ENCODE measurements around the gene MYRFL.
"Not testable (repeated sequence)": the region's sequence is repeated elsewhere in the genome, so short reads cannot be mapped to it uniquely, and the experiment has no call there.

The MYRFL gene

GRCh38 chr12:69986114-69986513 lies 161.1 kb downstream of the MYRFL start:
- DNase-seq (ENCODE audit: low spot score), result no peak
- FAIRE-seq, result no peak

- FAIRE-seq (peak; percentile 72), DNase-seq (ENCODE audit: low spot score) (peak; percentile 74)
These were observed 162.6 kb downstream of the MYRFL start for GRCh38 chr12:69987579-69988091.

- FAIRE-seq (no peak), DNase-seq (ENCODE audit: low spot score) (no peak)
These were observed 163.7 kb downstream of the MYRFL start for GRCh38 chr12:69988481-69989321.

- FAIRE-seq (no peak), DNase-seq (ENCODE audit: low spot score) (no peak)
These were observed 166.8 kb downstream of the MYRFL start for GRCh38 chr12:69991690-69992288.

- FAIRE-seq, result no peak
- DNase-seq (ENCODE audit: low spot score), result no peak
These were observed 168.4 kb downstream of the MYRFL start for GRCh38 chr12:69993433-69993832.

GRCh38 chr12:69994086-69994485 lies 169.1 kb downstream of the MYRFL start:
- not testable (repeated sequence) for FAIRE-seq; DNase-seq (ENCODE audit: low spot score)

- no peak for FAIRE-seq
These were observed 169.7 kb downstream of the MYRFL start for GRCh38 chr12:69994724-69995173.

GRCh38 chr12:69996241-69996640 lies 171.2 kb downstream of the MYRFL start:
- FAIRE-seq, result no peak
- DNase-seq (ENCODE audit: low spot score), result no peak

More at GRCh38 chr12:69994724-69995173, 169.7 kb downstream of the MYRFL start:
- no peak for DNase-seq (ENCODE audit: low spot score)

- no peak for DNase-seq (ENCODE audit: low spot score)
- FAIRE-seq, result no peak
These were observed 171.7 kb downstream of the MYRFL start for GRCh38 chr12:69996722-69997121.

GRCh38 chr12:69998011-69998410 lies 173.0 kb downstream of the MYRFL start:
- FAIRE-seq (no peak), DNase-seq (ENCODE audit: low spot score) (no peak)

- FAIRE-seq (no peak), DNase-seq (ENCODE audit: low spot score) (no peak)
These were observed 173.9 kb downstream of the MYRFL start for GRCh38 chr12:69998922-69999321.

GRCh38 chr12:69999561-69999960 lies 174.5 kb downstream of the MYRFL start:
- no peak for DNase-seq (ENCODE audit: low spot score)
- no peak for FAIRE-seq

GRCh38 chr12:70002097-70002911 lies 177.3 kb downstream of the MYRFL start:
- FAIRE-seq (no peak), DNase-seq (ENCODE audit: low spot score) (no peak)

GRCh38 chr12:70002912-70003255 lies 177.9 kb downstream of the MYRFL start:
- no peak for DNase-seq (ENCODE audit: low spot score)

GRCh38 chr12:70005864-70006618 lies 181.0 kb downstream of the MYRFL start:
- DNase-seq (ENCODE audit: low spot score), result no peak
- FAIRE-seq, result no peak

More at GRCh38 chr12:70002912-70003255, 177.9 kb downstream of the MYRFL start:
- no peak for FAIRE-seq

- FAIRE-seq (no peak), DNase-seq (ENCODE audit: low spot score) (no peak)
These were observed 181.6 kb downstream of the MYRFL start for GRCh38 chr12:70006619-70006973.

GRCh38 chr12:70007687-70008086 lies 182.7 kb downstream of the MYRFL start:
- FAIRE-seq (no peak), DNase-seq (ENCODE audit: low spot score) (no peak)
